ENCODE measurements around the gene RAB40B.

DNA sequence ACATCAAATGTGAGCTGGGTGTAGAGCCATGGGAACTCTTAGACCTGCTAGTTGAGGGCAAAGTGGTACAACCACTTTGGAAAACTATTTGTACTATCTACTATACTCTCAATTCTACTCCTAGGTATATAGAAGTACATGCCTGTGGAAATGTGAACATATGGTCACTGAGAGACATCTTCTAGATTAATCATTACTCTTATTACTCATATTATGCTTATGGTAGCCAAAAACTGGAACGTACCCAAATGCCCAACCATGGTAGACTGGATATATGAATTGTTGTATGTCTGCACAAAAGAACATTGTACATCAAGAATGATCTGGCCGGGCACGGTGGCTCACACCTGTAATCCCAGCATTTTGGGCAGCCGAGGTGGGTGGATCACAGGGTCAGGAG, 53.0 kb downstream of the RAB40B start:
- TF ChIP-seq POLR2A (IDR thresholded peaks at IDR 0.05; ENCODE audit: low read depth, low read length) (no peak), POLR2AphosphoS5 (IDR thresholded peaks at IDR 0.05; ENCODE audit: low read depth, low read length) (no peak), TAF1 (IDR thresholded peaks at IDR 0.05; ENCODE audit: low read depth, low read length) (no peak), POU2F2 (IDR thresholded peaks at IDR 0.05; ENCODE audit: low read depth, low read length) (no peak), PAX5 (IDR thresholded peaks at IDR 0.05; ENCODE audit: insufficient read depth, low read length, severe bottlenecking) (no peak)

Data from GM12891 (cell line).